Raji (cell line): ENCODE results near the gene MTTP.

ENCODE experiments used
- POLR2A ChIP-seq: IDR thresholded peaks from 2 replicates; pipeline ENCODE4 v1.6.1; 2011; ENCODE audit warnings: low read depth, low read length, control low read depth; ENCODE audit not compliant: insufficient read depth

The MTTP gene

DNA sequence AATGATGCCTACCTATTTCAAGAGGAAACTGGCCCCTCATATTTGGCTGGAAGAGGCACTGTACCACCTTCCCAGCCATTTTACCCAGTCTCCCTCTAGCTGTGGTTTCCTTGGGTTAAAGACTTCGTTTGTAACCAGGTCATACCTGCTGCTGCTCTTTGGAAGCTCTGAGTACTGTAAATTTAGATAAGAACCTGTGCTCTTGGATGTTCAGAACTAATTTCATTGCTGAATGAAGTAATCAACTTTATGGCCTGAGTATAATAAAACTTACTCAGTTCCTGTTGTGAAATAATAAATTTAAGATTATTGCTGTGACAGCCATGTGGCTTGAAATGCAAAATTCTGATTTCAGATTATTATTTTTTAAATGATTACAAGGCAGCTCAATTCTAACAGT lies 12.2 kb downstream of the MTTP start:
- no peak for TF ChIP-seq POLR2A

DNA sequence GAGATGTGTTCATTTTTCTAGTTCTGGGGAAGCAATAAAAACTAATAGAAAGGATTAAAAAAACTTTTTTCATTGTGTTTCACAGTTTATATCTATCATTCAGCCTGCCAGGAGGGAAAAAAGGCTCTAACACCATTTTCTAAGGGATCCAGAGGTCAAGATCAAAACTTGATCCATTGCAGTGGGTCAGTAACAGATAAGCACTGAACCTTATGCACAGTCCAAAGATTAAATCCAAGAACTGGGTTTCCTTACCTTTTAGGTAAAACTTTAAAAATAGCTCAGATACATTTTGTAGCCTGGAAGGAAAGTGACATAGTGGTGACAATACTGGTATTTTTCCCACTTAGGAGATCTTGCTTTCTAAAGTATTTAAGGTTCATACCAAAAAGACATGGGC lies 12.7 kb downstream of the MTTP start:
- no peak for TF ChIP-seq POLR2A

DNA sequence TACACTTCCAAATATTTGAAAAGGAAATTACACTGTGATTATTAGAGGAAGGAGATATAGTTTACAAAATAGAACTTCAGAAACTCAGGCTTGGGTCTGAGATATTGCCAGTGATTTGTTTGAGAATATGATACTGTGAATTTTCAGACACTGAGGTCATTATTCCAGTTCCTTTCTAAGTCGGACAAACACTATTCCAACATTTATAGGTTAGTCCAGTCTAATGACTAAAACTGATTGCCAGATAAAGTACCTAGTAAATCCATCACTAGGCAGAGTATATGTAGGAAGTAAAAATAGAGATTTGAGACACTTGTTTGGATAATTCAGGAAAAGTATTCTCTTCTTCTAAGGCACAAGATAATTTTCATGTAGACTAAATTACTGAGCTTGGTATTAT lies 13.2 kb downstream of the MTTP start:
- TF ChIP-seq POLR2A, result no peak

DNA sequence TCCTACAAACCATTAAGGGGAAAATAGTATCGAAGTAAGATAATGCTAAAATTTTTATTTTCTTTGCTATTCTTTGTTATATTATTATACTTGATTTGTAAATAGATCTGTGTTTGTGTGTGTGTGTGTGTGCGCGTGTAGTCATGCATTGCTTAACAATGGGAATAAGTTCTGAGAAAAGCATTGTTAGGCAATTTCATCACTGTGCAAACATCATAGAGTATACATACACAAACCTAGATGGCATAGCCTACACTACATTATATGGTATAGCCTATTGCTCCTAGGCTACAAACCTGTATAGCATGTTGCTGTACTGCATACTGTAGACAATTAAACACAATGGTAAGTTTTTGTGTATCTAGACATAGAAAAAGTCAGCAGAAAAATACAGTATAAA lies 17.1 kb downstream of the MTTP start:
- TF ChIP-seq POLR2A, result no peak

DNA sequence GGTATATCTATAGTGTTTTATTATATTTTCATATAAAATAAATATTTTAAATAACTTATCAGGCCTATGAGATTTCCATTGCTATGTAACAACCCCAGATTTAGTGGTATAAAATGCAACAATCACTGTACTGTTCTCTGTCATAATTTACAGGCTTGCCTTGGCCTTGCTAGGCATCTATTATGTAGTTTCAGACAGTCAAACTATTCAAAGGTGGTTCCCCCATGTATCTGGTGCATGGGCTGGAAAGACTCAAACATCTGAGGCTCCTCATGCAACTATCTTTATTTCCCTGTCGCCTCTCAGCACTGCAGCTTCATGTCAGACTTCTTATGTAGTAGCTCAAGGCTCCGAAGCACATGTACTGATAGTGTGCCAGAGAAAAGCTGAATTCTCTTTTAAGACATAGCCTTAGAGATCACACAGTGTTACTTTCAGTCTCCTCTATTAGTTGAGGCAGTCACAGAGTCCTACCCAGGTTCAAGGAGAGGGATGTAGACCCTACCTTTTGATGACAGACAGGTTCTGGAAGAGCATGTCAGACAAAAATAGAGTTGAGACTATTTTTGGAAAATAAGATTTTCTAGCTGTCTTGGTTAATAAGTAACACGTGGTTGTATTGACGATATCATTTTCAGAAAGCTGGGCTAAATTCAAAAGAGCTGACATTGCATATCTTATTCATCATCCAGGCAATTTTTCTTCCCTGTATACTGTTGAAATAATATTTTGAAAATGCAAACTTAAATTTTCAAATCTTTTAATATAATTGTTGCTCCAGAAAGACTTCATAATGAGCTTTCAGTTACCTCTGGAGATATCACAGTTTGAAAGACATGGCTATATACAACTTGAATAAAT lies 19.4 kb downstream of the MTTP start:
- no peak for TF ChIP-seq POLR2A

DNA sequence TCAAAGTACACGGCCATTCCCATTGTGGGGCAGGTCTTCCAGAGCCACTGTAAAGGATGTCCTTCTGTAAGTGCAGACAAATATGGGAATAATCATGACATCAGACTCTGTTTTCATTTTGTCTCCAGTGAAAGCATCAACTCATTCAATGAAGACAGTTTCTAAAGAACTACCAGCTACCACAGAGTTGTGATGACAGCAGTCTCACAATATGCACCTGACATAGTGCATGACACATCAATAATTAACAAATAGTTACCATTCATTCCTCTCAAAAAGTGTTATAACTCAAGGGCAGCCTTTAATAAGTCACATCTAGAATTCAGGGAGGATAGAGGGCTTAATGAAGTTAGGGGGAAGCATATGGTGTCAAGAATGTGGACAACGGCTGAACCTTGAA lies 20.2 kb downstream of the MTTP start:
- no peak for TF ChIP-seq POLR2A

DNA sequence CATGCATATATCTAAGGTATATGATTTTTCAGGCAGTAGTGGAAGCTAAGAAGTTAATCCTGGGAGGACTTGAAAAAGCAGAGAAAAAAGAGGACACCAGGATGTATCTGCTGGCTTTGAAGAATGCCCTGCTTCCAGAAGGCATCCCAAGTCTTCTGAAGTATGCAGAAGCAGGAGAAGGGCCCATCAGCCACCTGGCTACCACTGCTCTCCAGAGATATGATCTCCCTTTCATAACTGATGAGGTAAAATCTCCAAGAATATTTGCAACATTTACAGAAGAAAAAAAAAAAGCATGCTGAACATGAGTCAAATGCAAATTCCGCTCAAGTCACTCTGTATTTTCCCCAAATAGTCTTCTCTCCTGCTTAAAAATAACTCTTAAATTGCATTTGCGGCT lies 32.1 kb downstream of the MTTP start:
- TF ChIP-seq POLR2A, result no peak

DNA sequence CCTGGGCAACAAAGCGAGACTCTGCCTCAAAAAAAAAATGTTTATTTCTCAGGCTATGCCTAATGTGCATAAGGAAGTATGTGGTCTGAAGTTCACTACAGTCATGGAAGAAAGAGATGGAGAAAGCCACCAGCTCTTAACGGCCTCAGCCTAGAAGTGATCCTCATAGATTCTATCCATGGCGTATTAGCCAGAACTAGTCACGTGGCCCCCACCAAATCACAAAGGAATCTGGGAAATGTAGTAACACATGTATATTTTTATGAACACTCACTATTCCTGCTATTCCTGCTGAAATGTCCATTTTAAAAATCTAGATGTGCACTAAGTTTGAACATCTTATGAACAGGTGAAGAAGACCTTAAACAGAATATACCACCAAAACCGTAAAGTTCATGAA lies 33.8 kb downstream of the MTTP start:
- TF ChIP-seq POLR2A, result no peak

DNA sequence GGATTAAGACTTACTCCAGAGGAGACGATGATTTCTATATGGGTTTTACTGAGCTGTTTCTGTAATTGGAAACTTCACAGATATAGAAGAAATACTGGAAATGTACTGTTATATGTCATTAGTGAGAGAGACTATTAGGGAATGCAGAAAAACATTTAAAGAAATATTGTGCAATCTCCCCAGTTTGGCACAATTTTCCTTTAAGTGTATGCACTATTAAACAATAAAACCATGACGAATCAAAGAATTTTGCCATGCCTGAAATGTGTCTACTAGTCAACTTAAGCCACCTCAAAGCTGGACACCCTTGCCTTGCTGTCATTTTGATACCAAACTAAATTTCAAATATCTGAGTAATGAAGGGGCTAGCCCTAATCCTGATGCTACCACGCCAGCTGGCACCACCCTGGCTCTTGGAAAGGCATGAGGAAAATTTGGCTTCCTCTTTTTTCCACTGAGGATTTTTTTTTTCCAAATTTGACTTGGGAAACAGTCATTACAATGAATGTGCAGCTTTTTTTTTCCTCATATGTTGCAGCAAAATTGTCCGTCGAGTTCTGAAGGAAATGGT lies 36.1 kb downstream of the MTTP start:
- TF ChIP-seq POLR2A, result no peak

DNA sequence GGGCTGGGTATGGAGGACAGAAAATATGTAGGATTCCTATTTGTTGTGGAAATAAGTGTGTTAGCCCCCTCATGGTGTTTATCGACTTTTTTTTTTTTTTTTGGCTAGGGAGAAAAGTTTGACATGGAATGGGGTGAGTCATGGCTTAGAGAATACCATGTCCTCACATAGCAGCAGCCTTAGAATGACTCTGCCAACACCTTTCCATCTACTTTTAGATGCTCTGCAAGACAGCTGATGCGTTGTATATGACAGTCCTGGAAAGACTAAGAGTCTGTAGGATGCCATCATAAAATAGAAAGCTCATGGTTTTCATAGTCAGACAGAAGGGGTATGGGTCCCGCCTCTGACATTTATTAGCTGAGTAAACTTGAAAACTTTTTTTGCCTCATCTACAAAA lies 37.7 kb downstream of the MTTP start:
- no peak for TF ChIP-seq POLR2A

DNA sequence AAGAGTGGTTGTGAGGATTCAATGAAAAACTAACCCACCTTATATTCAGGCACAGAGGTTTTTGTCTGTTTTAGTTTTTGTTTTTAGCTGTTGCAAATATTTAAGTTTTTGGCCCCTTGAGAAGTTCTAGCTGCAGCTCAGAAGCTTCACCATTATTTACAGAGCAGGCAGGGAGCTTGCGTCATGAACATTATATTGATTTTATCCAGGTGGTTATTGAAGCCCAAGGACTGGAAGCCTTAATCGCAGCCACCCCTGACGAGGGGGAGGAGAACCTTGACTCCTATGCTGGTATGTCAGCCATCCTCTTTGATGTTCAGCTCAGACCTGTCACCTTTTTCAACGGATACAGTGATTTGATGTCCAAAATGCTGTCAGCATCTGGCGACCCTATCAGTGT lies 38.1 kb downstream of the MTTP start:
- no peak for TF ChIP-seq POLR2A

DNA sequence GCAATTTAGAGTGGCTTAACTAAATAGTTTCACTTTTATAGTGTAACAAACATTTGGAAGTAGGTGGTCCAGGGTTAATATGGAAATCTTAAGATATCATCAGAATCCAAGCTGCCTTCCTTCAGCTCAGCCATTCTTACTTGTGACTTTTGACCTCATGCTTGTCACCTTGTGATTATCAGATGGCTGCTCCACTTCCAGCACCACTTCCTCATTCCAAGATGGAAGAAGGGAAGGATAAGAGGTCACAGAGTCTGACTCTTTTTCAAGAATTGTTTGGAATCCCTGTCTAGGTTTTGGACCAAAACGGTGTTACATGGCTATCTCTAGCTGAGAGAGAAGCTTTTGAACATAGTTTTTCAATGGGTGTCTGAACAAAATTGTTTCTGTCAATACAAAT lies 39.9 kb downstream of the MTTP start:
- TF ChIP-seq POLR2A, result no peak

DNA sequence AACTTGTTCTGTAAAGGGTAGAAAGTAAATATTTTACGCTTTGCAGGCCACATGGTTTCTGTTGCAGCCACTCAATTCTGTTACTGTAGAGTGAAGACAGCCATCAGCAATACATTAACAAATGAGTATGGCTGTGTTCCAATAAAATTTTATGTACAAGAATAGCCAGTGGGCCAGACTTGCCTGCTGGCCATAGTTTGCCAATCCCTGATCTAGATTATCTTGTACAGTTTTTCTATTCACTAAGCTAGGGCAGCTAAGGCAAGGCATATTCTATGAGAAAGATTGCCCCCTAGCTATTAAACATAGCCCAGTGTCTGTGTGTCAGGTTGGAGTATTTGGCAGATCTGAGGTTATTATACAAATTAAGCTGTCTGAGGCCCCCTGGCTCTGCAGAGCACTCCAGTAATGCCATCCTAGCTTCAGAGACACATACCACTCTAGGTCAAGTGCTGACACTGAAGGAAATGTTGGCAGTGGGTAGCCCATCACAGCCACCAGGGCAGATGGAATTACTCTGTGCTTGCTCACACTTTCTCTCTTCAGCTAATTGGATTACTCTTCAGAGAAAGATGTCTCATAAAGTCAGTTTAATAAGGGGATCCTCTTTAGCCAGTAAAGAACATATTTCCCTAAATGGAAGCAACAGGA lies 40.7 kb downstream of the MTTP start:
- no peak for TF ChIP-seq POLR2A

DNA sequence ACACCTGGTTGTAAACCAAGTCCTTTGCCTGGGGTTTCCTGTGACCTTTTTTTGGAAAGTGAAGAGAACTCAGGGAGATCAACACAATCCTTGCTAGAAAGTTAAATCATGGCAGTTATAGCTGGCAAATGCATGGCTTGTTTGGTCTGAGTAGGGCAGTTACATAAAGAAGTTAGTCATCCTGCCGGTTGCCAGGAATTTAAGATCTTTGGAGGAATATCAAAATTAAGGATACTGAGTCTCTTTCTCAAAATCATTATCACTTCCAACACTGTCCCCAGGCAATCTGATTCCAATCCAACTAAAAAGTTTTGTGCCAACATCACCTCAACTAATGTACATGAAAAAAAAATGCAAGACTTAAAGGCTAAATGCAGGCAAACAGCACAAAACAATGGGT lies 42.8 kb downstream of the MTTP start:
- no peak for TF ChIP-seq POLR2A

DNA sequence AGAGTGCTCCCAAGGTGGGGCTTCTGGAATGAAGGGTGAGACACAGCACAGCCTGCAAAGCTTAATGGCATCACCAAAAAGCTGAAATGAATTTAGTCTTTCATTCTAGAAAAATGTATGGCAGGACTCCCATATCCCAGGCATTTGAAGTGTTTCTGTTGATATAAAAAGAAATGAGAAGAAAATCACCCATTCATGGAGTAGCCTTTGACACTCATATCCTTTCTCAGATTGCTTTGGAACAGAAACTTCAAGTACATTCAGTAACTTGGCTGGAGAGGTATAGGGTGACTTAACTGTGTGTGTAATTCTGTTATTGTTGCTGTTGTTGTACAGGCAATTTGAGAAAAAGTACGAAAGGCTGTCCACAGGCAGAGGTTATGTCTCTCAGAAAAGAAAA lies 47.7 kb downstream of the MTTP start:
- TF ChIP-seq POLR2A, result no peak

DNA sequence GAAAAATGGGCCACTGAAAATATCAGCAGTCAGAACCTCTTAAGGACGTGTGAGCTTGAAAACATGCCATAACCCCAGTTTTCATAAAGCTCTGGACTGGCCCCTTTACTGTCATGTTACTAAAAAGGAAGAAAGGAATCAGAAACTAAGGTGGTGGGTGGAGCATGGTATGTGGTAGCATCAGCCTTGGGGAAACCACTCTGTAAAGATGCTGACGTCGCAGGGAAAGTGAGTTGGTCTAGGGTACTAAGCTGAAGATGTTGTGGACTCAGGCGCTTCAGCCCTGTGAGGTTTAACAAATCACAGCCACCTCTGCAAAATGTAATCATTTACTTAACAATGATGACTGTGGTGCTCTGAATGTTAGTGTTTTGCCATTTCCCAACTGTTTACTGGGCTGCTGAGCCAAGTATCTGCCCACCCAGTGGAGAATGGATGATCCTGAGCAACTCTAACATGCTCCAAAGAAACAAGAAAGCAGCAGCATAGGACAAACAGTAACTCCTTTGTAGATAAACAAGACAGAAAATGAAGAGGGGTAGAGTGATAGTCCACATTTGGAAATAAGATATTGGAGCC lies 49.6 kb downstream of the MTTP start:
- no peak for TF ChIP-seq POLR2A
